CD4-positive, alpha-beta T cell treated with Interleukin-1 beta for 1 hour (primary cell): ENCODE measurements around the gene LOXL1.

Experiments
- DNase-seq, 2 donors: peaks; one replicate each; pipeline ENCODE4 v3.0.0-alpha.2; 2020 to 2022

LOXL1 gene

GRCh38 chr15:73941044-73941443 is 14.8 kb downstream of the LOXL1 start:
- DNase-seq = no peak

GRCh38 chr15:73941449-73941848 is 15.2 kb downstream of the LOXL1 start:
- DNase-seq = no peak

- no peak for DNase-seq
Measured at GRCh38 chr15:73941871-73942635, 15.8 kb downstream of the LOXL1 start.

- no peak for DNase-seq
Measured at GRCh38 chr15:73942751-73943270, 16.5 kb downstream of the LOXL1 start.

GRCh38 chr15:73944161-73945129 is 18.2 kb downstream of the LOXL1 start:
- DNase-seq = no peak

GRCh38 chr15:73945130-73945508 is 18.9 kb downstream of the LOXL1 start:
- DNase-seq = no peak

- no peak for DNase-seq
Measured at GRCh38 chr15:73946046-73946721, 19.9 kb downstream of the LOXL1 start.

- DNase-seq = no peak
Measured at GRCh38 chr15:73946795-73947370, 20.6 kb downstream of the LOXL1 start.

DNA sequence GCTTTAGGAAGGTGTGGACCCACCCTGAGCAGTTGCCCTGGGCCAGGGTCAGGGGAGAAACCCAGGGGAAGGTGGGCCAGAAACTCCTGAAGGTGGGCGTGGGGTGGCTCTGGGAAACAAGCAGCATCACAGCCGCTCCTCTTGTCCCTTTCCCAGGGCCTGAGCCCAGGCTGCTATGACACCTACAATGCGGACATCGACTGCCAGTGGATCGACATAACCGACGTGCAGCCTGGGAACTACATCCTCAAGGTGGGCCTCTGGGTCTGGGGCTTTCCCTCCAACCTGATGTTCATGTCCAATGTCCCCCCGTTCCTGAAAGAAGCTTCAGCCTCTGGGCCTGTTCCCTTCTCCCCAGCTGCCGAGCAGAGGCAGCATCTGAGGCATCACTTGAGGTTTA is 21.4 kb downstream of the LOXL1 start:
- DNase-seq = no peak

DNA sequence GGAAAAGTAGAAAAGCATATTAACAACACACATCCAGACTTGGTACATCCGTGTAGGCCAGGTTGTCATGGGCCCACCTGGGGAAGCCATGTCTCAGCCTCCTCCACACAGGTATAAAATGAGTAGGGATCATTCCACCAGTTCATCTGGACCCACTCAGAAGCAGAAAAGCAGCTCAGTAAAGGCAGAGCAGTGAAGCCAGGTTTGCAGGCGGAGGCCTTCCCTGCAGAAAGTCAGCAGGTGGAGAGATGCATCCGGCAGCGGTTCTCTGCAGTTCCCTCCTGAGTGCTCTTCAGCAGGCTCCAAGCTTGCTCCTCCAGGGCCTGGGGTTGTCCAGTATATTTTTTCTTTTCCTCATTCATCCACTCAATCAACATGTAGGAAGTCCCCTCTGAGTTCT is 22.1 kb downstream of the LOXL1 start:
- DNase-seq = no peak

- DNase-seq = no peak
Measured at GRCh38 chr15:73948982-73949381, 22.7 kb downstream of the LOXL1 start.

- DNase-seq = no peak
Measured at GRCh38 chr15:73949496-73949895, 23.2 kb downstream of the LOXL1 start.

DNA sequence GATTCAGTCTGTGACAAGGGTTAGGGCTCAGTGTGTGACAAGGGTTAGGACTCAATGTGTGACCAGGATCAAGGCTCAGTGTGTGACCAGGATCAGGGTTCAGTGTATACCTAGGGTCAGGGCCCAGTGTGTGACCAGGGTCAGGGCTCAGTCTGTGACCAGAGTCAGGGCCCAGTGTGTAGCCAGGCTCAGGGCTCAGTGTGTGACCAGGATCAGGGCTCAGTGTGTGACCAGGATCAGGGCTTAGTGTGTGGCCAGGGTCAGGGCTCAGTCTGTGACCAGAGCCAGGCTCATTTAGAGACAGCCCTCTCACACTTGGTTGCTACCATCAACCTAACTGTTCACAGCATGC is 24.2 kb downstream of the LOXL1 start:
- DNase-seq = no peak

GRCh38 chr15:73950831-73951561 is 24.7 kb downstream of the LOXL1 start:
- peak; percentile 66 to 72 for DNase-seq

DNA sequence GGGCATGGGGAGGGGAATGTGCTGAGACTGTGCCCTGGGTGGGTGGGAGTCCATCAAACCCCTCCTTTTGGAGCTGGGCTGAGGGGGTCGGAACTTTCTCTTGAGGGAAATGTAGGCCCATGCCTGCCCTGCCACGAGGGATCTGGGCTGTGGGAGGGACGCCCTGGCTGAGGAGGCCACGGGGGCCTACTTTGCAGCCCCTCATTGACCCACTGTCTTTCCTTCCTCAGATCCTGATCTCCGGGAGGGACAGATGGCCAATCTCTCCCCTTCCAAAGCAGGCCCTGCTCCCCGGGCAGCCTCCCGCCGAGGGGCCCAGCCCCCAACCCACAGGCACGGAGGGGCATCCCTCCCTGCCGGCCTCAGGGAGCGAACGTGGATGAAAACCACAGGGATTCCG is 25.3 kb downstream of the LOXL1 start:
- DNase-seq = no peak

GRCh38 chr15:73952171-73952912 is 26.1 kb downstream of the LOXL1 start:
- no peak for DNase-seq

GRCh38 chr15:73952913-73953750 is 26.9 kb downstream of the LOXL1 start:
- DNase-seq = no peak

- no peak for DNase-seq
Measured at GRCh38 chr15:73954188-73955145, 28.2 kb downstream of the LOXL1 start.

- no peak for DNase-seq
Measured at GRCh38 chr15:73955326-73955725, 29.1 kb downstream of the LOXL1 start.
